Measurements from ENCODE around the gene RNF4.

GRCh38 chr4:2516635-2517034 is 47.7 kb downstream of the RNF4 start:
- TF ChIP-seq CTCF (IDR thresholded peaks at IDR 0.05), result no peak
- no peak for TF ChIP-seq POLR2A (IDR thresholded peaks at IDR 0.05)

All from uterus (tissue), 2 donors.